ENCODE data around the gene USP6NL.

USP6NL gene

GRCh38 chr10:11528286-11528685 lies 83.2 kb downstream of the USP6NL start:
- in situ Hi-C loops (cut with MboI; ENCODE audit: low pct_unique_long_range_greater_than_20kb, low sequenced_read_pairs), result no loop called here
- no peak for DNase-seq

GRCh38 chr10:11527691-11528255 lies 83.7 kb downstream of the USP6NL start:
- no peak for DNase-seq
- in situ Hi-C loops (cut with MboI; ENCODE audit: low pct_unique_long_range_greater_than_20kb, low sequenced_read_pairs), result no loop called here

GRCh38 chr10:11527068-11527467 lies 84.4 kb downstream of the USP6NL start:
- in situ Hi-C loops (cut with MboI; ENCODE audit: low pct_unique_long_range_greater_than_20kb, low sequenced_read_pairs), result no loop called here
- no peak for DNase-seq

DNA sequence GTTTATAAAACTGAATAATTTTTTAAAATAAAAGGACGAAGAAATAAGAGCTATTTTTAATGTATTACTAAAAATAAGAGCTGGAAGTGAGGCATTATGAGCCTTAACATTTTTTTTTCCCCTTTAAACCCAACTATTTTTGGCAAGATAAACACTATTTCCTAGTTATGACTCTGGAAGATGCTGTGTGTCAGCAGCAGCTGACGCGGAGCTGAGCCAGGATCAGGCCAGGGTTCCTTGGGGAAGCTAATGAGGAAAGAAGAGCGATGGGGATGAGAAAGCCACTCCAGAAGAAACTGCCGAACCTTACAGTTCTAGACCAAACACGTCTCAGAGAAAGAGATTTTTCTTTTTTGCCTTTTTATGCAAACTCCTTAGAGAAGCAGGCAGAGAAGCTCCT lies 85.9 kb downstream of the USP6NL start:
- no peak for DNase-seq
- in situ Hi-C loops (cut with MboI; ENCODE audit: low pct_unique_long_range_greater_than_20kb, low sequenced_read_pairs), result no loop called here

DNA sequence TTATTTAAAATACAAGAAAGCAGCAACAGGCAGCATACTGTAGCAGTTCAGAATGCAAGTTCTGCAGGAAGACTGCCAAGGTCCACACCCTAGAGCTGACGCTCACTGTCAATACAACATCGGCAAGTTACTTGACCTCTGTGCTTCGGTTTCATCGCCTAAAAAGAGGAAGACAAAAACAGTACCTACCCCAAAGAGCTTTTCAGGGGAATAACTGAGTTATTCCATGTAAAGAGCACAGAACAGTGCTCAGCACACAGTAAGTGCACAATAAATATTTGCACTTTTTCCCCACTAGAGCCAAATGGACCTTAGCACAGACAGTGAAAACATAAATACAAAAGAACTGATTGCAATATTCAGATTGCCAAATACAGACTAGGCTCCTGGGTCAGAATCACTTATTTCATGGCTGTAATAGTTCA lies 88.6 kb downstream of the USP6NL start:
- in situ Hi-C loops (cut with MboI; ENCODE audit: low pct_unique_long_range_greater_than_20kb, low sequenced_read_pairs), result no loop called here

DNA sequence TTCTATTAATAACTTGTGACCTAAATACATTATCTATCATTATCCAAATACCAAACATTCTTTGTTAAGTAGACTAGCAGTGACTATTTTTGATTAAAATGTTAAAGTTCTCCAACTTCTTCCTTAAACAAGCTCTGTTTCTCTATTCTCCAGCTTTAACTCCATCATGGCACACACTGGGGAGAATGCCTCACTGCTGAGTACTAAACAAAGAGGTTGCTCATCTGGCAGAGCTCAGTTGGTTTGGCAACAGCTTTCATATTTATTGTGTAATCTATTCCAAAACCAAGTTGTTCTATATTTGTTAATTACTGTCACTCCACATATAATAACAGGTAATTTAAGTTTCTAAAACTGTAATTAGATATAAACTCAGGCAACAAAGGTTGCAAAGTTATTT lies 89.6 kb downstream of the USP6NL start:
- in situ Hi-C loops (cut with MboI; ENCODE audit: low pct_unique_long_range_greater_than_20kb, low sequenced_read_pairs), result no loop called here
- no peak for DNase-seq

More for the DNA sequence above, 88.6 kb downstream of the USP6NL start:
- no peak for DNase-seq

DNA sequence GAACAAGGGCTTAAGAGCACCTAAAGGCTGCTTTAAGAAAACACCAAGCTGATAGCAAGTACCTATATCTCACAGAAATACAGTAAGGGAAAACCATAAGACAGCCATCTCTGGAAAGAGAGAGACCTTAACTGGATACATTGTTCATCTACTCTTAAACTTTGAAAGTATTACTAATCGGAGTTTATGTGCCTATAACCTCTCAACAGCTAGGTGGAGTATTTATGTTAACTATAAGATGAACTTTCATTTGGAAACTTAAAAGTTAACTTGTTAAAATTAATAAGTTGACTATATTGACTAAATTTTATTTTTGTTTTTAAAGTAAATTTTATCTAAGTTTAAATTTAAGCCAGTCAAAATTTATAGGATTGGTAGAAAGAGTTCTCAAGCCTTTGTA lies 90.6 kb downstream of the USP6NL start:
- in situ Hi-C loops (cut with MboI; ENCODE audit: low pct_unique_long_range_greater_than_20kb, low sequenced_read_pairs), result no loop called here
- no peak for DNase-seq

DNA sequence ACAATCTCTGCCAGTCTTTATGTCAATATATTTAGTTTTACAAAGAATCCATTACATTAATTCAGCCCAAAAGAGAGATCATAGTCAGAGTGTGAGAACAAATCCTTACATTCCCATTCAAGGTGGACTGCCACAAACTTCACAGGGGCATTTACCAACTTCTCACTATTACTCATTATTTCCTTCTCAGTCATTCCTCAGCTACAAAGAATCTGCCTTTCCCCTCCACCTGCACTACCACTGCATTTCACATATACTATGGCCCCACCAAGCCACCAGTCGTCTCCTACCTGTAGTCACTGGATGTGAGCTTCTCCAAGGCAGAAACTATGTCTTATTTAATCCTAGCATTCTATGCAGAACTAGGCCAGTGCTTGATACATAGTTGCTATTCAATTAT lies 94.3 kb downstream of the USP6NL start:
- no peak for DNase-seq
- in situ Hi-C loops (cut with MboI; ENCODE audit: low pct_unique_long_range_greater_than_20kb, low sequenced_read_pairs), result loop anchor here (10.0 kb wide), 1 partner anchor 208 kb away; no protein-coding TSS in a partner anchor

DNA sequence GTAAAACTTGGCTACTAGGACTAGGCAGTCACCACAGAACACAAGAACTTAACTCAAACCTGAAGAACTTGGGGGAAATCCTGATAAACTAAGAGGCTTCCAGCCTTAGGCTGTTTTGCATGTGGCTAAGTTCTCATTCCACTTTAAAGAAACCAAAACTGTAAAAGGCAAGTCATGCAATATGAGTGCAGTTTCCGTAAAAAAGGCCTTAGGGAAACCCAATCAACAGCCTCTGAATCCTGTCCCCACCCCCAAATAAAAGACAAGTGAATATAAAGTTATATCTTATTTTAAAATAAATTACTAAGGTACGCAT lies 95.1 kb downstream of the USP6NL start:
- no peak for DNase-seq
- in situ Hi-C loops (cut with MboI; ENCODE audit: low pct_unique_long_range_greater_than_20kb, low sequenced_read_pairs), result loop anchor here (10.0 kb wide), 1 partner anchor 208 kb away; no protein-coding TSS in a partner anchor

- DNase-seq, result peak; percentile 75
- in situ Hi-C loops (cut with MboI; ENCODE audit: low pct_unique_long_range_greater_than_20kb, low sequenced_read_pairs), result loop anchor here (10.0 kb wide), 1 partner anchor 209 kb away; no protein-coding TSS in a partner anchor
Observed at GRCh38 chr10:11515596-11516430, 95.6 kb downstream of the USP6NL start.

DNA sequence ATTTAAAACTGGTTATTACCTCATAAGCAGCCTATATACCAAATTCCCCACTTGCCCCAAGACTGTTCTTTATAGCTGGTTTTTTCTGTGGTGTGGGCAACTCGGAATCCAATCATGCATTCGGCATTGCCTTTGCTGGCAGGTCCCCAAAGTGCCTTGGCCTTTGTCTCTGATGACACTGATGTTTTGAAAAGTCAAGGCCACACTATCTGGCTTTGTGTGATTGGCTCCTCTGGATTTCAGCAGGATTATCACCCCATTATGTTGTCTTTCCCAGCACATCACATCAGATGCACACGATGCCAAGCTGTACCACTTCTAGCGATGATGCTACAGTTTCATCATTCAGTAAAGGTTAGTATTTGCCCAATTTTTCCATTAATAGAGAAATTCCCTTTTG lies 97.7 kb downstream of the USP6NL start:
- in situ Hi-C loops (cut with MboI; ENCODE audit: low pct_unique_long_range_greater_than_20kb, low sequenced_read_pairs), result loop anchor here (10.0 kb wide), 1 partner anchor 211 kb away; no protein-coding TSS in a partner anchor
- DNase-seq, result no peak

- in situ Hi-C loops (cut with MboI; ENCODE audit: low pct_unique_long_range_greater_than_20kb, low sequenced_read_pairs), result loop anchor here (10.0 kb wide), 1 partner anchor 212 kb away; no protein-coding TSS in a partner anchor
Observed at GRCh38 chr10:11512596-11512995, 98.9 kb downstream of the USP6NL start.

GRCh38 chr10:11511321-11511720 lies 100.1 kb downstream of the USP6NL start:
- in situ Hi-C loops (cut with MboI; ENCODE audit: low pct_unique_long_range_greater_than_20kb, low sequenced_read_pairs), result loop anchor here (10.0 kb wide), 1 partner anchor 213 kb away; no protein-coding TSS in a partner anchor
- DNase-seq, result no peak

More at GRCh38 chr10:11512596-11512995, 98.9 kb downstream of the USP6NL start:
- DNase-seq, result no peak

DNA sequence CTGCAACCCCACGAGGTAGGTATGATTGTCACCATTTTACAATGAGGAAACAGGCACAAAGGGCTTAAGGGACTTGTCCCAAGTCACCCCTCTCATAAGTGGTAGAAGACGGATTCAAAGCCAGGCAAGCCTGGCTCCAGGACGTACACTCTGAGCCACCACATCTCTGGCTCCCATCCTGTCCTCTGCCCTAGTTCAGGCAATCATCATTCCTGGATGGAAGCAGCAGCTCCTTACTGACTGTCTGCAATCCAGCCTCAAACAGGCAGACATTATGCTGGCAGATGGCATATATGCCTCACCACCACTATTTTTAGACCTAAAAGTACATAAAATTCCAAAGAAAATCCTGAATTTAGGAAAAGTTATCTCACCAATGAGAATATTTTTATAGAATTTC lies 100.7 kb downstream of the USP6NL start:
- in situ Hi-C loops (cut with MboI; ENCODE audit: low pct_unique_long_range_greater_than_20kb, low sequenced_read_pairs), result loop anchor here (10.0 kb wide), 1 partner anchor 214 kb away; no protein-coding TSS in a partner anchor
- no peak for DNase-seq

- no peak for DNase-seq
- in situ Hi-C loops (cut with MboI; ENCODE audit: low pct_unique_long_range_greater_than_20kb, low sequenced_read_pairs), result loop anchor here (10.0 kb wide), 1 partner anchor 215 kb away; no protein-coding TSS in a partner anchor
Observed at GRCh38 chr10:11510281-11510680, 101.2 kb downstream of the USP6NL start.

DNA sequence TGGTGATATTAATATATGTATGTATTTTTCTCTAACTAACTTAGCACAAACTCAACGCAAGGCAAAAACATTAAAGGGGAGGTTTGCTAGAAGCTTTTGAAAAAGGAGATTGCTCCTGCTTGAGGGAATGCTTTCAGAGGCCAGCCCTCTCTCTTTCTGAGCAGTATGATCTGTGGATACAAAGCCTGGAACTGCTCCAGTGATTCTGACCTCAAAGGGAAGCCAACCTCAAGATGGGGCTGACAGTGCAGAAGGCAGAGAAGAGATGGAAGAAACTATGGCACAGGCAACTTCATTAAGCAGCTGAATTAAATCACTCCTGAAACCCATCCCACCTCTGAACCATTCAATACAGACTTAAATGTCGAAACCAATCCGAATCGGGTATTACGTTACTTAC lies 102.4 kb downstream of the USP6NL start:
- DNase-seq, result peak; percentile 20
- in situ Hi-C loops (cut with MboI; ENCODE audit: low pct_unique_long_range_greater_than_20kb, low sequenced_read_pairs), result no loop called here

DNA sequence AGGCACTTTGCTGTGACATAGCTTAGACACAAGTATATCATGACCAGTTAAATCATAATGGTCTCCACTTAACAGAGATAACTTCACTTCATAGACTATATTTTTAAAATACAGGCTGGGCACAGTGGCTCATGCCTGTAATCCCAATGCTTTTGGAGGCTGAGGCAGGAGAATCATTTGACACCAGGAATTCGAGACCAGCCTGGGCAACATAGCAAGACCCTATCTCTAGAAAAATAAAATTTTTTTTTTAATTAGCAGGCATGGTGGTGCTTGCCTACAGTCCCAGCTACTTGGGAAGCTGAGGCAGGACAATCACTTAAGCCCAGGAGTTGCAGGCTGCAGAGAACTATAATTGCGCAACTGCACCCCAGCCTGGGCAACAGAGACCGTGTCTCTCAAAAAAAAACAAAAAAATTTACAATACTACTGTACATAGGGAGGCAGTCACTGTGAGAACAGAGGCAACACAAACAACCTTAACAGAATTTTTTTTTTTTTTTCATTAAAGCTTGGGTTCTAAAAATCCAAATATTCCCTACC lies 105.1 kb downstream of the USP6NL start:
- DNase-seq, result no peak
- in situ Hi-C loops (cut with MboI; ENCODE audit: low pct_unique_long_range_greater_than_20kb, low sequenced_read_pairs), result no loop called here

GRCh38 chr10:11505639-11506038 lies 105.8 kb downstream of the USP6NL start:
- DNase-seq, result no peak
- in situ Hi-C loops (cut with MboI; ENCODE audit: low pct_unique_long_range_greater_than_20kb, low sequenced_read_pairs), result no loop called here

DNA sequence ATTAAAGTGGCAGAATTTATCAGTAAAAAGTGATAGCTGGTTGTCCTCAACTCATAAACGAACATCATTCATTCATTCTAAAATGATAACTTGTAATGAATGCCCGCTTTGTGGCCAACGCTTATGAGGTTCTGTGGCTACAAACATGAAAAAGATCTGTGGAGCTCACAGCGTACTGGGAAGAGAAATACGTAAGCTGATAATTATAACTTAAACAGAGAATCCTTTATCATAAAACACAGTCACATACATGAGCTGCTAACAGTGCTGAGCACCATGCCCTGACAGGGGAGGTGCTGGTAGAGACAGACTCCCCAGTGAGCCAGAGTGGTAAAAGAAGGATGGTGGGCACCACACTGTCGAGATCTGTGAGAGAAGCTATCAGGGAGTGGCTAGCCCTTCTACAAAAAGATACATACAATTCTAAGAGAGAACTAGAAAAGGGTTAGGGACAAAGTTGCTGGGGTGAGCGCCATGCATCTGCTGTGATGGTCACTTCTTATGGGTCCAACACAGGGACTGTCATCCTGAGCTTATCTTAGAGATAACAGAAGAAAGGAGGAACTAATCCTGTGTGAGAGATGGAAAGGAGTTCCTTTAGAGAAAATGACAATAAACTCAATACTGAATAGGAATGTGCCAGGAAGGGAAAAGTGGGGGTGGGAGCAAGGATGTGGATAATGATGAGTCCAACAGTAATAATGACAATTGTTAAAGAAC lies 106.7 kb downstream of the USP6NL start:
- in situ Hi-C loops (cut with MboI; ENCODE audit: low pct_unique_long_range_greater_than_20kb, low sequenced_read_pairs), result no loop called here
- DNase-seq, result no peak

All from KBM-7 (cell line).